Coronary artery (tissue), 2 donors: ENCODE data around the gene FBXO15.

Source experiments
- DNase-seq: peaks from one replicate; pipeline ENCODE4 v3.0.0-alpha.2; 2017; ENCODE audit warnings: low spot score
- H3K27ac ChIP-seq, 2 donors: fragments of 200-600 bp; sonication (generic); one replicate each; pipeline ENCODE4 v1.5.1; 2016 to 2019
- H3K4me3 ChIP-seq: fragments of 200-600 bp; sonication (generic); 2 replicates; pipeline ENCODE4 v1.5.1; 2016; ENCODE audit warnings: mild to moderate bottlenecking, moderate library complexity
- TF ChIP-seq, protein P1 (sequence below): fragments of 200-600 bp; sonication (generic); IDR thresholded peaks from one replicate; pipeline ENCODE4 v1.5.1; 2019; ENCODE audit warnings: antibody characterized with exemption

The FBXO15 gene

DNA sequence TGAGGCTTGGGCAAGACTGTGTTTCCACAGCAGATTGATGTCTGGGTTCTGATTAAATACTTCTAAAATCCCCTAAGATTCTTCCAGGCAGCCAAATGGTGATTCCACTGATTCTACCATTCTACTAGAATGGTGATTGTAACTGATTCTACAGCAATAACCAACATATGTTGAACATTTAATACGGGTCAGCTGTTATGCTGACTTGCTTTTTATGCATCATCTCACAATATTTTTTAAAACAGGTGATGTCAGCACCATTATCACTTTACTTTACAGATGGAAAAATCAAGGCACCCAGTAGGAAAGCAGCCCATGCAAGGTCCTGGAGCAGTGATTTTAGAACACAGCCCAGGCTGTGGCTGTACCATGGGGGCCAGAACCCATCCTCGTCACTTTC lies 38.2 kb upstream of the FBXO15 start:
- TF ChIP-seq, protein P1, sequence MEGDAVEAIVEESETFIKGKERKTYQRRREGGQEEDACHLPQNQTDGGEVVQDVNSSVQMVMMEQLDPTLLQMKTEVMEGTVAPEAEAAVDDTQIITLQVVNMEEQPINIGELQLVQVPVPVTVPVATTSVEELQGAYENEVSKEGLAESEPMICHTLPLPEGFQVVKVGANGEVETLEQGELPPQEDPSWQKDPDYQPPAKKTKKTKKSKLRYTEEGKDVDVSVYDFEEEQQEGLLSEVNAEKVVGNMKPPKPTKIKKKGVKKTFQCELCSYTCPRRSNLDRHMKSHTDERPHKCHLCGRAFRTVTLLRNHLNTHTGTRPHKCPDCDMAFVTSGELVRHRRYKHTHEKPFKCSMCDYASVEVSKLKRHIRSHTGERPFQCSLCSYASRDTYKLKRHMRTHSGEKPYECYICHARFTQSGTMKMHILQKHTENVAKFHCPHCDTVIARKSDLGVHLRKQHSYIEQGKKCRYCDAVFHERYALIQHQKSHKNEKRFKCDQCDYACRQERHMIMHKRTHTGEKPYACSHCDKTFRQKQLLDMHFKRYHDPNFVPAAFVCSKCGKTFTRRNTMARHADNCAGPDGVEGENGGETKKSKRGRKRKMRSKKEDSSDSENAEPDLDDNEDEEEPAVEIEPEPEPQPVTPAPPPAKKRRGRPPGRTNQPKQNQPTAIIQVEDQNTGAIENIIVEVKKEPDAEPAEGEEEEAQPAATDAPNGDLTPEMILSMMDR: no peak
- H3K4me3 ChIP-seq: no peak overlapping the region
- no peak for DNase-seq
- no peak overlapping the region for H3K27ac ChIP-seq

DNA sequence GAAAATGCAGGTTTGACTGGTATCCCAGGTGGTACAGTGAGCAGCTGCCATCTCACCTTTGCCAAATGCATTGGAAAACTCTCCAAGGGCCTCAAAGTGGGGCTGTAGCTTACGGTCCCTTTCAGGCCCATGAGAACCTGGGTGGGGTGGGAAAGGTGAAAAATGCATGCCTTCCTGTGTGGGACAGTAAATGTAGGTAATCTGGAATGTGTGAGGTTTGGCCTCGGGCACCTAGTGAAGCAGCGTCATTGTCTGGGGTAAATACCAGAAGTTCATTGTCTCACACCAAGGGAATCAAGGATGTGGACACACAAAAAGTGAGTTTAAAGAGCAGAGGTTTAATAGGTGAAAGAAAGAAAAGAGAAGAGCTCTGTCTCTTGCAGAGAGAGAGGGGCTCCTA lies 37.2 kb upstream of the FBXO15 start:
- Histone ChIP-seq H3K27ac (no peak overlapping the region), H3K4me3 (no peak overlapping the region)
- no peak for DNase-seq
- TF ChIP-seq, protein P1: no peak

DNA sequence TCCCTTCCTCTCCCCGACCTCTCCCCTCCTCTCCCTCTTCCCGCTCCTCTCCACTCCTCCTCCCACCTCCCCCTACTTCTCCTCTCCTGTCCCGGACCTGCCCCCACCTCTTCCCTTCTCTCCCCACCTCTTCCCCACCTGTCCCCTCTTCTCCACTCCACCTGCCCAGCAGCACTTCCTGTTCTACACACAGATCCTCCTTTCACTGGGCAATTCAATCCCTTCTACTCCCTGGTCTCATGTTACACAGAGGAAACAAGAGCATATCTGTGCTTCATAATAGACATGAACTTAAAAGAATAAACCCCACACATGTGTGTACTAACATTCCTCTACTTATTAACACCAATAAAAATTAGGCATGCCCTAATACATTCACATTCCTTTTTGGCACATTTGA lies 35.5 kb upstream of the FBXO15 start:
- DNase-seq: no peak
- Histone ChIP-seq H3K4me3 (no peak overlapping the region), H3K27ac (no peak overlapping the region)
- TF ChIP-seq, protein P1: no peak

DNA sequence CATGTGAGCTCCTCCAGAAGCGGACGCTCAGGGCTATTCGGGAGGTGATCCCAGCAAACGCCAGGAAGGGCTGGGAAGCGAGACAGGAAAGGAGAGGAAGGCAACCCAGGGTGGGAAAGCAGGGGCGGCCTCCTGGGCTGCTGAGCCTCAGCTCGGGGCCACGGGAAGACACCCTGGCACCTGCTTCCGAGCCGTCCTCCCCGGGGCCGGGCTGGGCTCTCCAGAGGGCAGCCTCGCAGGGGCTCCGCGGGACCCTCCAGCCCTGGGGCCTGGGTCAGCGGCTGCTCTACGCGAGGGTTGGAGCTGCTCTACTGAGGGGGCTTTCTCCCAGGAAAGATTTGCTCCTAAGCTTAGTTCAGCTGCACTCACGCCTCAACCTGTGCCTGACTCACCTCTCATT lies 34.7 kb upstream of the FBXO15 start:
- DNase-seq: no peak
- H3K27ac ChIP-seq: no peak overlapping the region
- TF ChIP-seq, protein P1: no peak
- H3K4me3 ChIP-seq: no peak overlapping the region

DNA sequence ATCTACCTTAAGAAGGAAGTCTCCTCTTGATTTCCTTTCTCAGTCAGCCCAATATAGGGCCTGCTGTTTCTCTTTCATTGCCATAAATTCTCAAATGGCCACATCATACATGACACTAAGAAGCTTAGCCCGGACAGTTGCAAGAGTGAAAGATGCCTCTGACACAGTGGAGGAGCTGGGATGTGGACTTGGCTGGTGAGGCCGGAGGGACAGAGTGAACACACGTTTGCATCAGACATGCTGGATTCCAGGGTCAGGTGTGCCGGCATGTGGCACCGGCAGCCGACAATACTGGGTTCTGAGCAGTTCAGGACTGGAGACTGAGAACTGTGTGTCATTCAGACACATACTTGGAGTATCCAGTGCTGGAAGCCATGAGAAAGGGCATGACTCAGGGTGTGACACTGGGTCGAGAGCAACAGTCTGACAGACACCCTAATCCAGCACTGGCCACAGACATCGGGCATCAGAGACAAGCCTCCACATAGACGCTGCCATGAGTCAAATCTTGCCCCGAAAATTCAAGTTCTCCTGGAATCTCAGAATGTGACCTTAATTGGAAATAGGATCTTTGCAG lies 32.1 kb upstream of the FBXO15 start:
- H3K4me3 ChIP-seq: no peak overlapping the region
- no peak for DNase-seq
- TF ChIP-seq, protein P1: no peak

DNA sequence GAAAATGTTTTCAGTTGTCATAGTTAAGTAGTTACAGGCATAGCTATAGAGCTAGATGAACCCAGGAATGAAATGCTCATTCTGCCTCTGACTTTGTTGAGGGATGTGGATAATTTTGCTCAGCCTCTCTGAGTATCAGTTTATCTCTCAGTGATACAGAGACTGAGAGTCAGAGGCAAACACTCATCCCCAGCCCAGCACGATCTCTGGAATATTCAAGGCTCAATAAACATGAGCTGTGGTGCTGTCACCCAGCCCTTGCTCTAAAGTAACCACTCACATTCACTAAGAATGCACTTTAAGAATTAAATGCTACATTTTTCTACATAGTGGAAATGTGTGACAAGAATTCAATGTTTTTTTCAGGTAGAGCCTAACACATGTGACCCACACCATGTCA lies 31.2 kb upstream of the FBXO15 start:
- Histone ChIP-seq H3K4me3 (no peak overlapping the region), H3K27ac (no peak overlapping the region)
- TF ChIP-seq, protein P1: no peak
- no peak for DNase-seq

More for the DNA sequence above, 32.1 kb upstream of the FBXO15 start:
- no peak overlapping the region for H3K27ac ChIP-seq

DNA sequence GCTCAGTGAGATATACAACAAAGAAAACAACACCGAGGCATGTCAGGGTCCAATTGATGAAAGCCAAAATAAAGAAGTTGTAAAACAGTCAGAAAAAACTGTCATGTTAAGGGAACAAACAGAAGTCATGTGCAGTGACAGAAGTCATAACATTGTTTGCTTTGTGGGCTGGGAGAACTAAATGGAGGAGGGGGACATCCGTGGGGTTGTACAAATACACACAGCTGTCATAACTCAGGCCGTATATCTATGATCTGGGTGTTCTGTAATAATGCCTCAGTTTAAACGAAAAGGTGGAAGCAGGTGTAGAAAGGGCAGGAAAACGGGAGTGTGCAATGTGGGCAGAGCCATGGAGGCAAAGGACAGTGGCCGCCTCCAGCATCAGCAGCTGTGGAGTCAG lies 28.0 kb upstream of the FBXO15 start:
- DNase-seq: no peak
- Histone ChIP-seq H3K4me3 (no peak overlapping the region), H3K27ac (no peak overlapping the region)
- TF ChIP-seq, protein P1: no peak
